ENCODE data around the gene CDC42BPB. TPM values are rescaled to one million over a fixed set of nuclear protein-coding genes. Genes with fewer than 3 reads are reported as not detected.

Gene CDC42BPB
- polyA plus RNA-seq, 1 donor (not counting 4 experiments of a cell fraction or from before 2014, with no cell fraction given) = 41.3 TPM

DNA sequence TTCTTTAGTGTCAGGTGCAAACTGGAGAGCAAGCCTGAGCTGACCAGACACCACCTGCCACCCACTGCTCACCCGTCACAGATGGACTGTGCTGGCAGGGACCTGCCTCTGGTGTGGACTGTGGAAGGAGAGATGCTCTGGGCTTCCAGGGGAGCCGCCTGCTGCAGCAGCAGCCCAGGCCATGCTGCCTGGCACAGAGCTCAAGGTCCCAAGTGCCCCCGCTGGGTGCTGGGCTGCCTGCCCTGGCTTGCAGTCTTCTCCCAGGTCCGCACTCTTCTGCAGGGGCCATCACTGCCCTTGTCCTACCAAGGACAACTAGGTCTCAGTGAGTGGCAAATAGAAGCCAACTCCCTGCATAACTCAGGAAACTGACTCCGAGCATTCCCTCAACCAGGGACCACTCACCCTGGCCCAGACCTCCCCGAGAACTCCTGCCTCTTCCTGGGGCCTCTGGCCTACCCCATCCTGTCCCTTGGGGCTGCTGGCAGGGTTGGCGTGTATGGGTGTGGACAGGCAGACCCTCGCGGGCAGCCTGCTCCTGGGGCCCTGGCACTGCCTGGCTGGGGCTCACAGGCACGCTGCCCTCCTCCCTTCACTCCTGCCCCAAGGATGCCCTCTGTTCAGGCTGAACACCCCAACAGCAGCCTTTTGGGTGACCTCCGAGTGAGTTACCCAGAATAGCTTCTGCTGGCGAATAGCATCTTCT, 125.6 kb downstream of the CDC42BPB start:
- no peak for FAIRE-seq

DNA sequence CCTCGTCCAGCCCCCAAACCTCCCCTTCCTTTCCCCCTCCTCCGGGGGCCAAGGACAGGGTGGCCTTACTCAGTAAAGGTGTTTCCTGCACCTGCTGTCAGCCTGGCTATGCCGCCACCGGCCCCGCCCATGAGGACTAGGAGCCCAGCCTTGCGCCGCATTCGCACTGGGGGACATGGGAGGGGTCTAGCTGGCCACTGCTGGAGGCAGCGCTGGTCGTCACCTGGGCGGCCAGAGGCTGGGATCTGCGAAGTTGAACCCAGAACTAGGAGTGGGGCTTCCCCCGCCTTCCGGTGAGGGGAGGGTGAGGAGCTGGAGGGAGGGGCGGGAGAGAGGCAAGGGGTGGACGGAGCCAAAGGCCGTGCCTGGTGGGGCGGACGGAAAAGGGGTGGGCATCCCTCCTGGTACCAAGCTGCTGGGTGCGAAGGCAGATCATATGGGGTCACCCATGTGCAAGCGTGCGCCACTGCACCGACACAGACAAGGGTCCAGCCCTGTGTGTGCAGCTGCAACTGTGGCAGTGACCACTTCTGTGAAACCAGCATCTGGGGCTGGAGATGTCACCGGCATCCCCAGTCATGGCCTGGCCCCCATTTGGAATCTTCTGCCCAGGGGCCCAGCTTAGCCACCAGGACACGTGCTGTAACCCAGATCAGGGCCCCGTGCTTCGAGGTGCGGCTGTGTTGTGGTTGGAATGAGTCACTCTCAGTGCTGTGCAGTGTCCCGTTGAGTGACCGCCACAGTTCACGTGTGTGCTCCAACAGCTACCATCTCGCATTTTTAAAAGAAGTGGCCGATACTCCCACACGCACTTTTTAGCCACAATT, 126.4 kb downstream of the CDC42BPB start:
- Histone ChIP-seq H3K9me1 (ENCODE audit: control insufficient read depth, extremely low read depth, insufficient read depth, low read length) (no peaks in the 10 kb centered on the region), H3K4me3 (ENCODE audit: control insufficient read depth in 2 of 3, extremely low read depth in 1 of 3, insufficient read depth in 2 of 3, low read depth in 1 of 3, low read length in 3 of 3) (no peak overlapping the region), H2AFZ (ENCODE audit: control insufficient read depth, low read length) (no peak overlapping the region), H3K9ac (ENCODE audit: control insufficient read depth, extremely low read depth, insufficient read depth, low read length) (no peak overlapping the region), H3K27ac (ENCODE audit: control insufficient read depth, insufficient read depth, low read length) (no peak overlapping the region), H3K79me2 (ENCODE audit: control insufficient read depth, insufficient read depth, low read length) (no peaks in the 10 kb centered on the region), H3K4me2 (ENCODE audit: control insufficient read depth, extremely low read depth, insufficient read depth, low read depth, low read length) (no peak overlapping the region), H3K9me3 (ENCODE audit: control insufficient read depth, low read depth, low read length) (no peaks in the 10 kb centered on the region), H4K20me1 (ENCODE audit: control insufficient read depth, extremely low read depth, insufficient read depth, low read length) (peaks cover 3% of the 10 kb centered on the region), H3K4me1 (ENCODE audit: control insufficient read depth, extremely low read depth, insufficient read depth, low read length) (peaks cover 19% of the 10 kb centered on the region), H3K27me3 (ENCODE audit: control insufficient read depth, extremely low read depth, insufficient read depth, low read length) (peaks cover 20% of the 10 kb centered on the region), H3K36me3 (ENCODE audit: control insufficient read depth in 2 of 2, extremely low read depth in 1 of 2, insufficient read depth in 2 of 2, low read length in 2 of 2) (peaks cover 4 to 6% of the 10 kb centered on the region in 2 experiments)
- dilution Hi-C loops (cut with MboI; ENCODE audit: extremely low pct_ligation_motif_present, low sequenced_read_pairs) = no loop called here
- FAIRE-seq (no peak), DNase-seq (ENCODE audit: low read depth, low spot score) (no peak)
- no peak for TF ChIP-seq EZH2 (IDR thresholded peaks at IDR 0.05; ENCODE audit: low read length)
- TF ChIP-seq, protein P1, sequence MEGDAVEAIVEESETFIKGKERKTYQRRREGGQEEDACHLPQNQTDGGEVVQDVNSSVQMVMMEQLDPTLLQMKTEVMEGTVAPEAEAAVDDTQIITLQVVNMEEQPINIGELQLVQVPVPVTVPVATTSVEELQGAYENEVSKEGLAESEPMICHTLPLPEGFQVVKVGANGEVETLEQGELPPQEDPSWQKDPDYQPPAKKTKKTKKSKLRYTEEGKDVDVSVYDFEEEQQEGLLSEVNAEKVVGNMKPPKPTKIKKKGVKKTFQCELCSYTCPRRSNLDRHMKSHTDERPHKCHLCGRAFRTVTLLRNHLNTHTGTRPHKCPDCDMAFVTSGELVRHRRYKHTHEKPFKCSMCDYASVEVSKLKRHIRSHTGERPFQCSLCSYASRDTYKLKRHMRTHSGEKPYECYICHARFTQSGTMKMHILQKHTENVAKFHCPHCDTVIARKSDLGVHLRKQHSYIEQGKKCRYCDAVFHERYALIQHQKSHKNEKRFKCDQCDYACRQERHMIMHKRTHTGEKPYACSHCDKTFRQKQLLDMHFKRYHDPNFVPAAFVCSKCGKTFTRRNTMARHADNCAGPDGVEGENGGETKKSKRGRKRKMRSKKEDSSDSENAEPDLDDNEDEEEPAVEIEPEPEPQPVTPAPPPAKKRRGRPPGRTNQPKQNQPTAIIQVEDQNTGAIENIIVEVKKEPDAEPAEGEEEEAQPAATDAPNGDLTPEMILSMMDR (optimal IDR thresholded peaks at IDR 0.05 in 1 of 3, IDR thresholded peaks at IDR 0.05 in 1 of 3, conservative IDR thresholded peaks at IDR 0.05 in 1 of 3; ENCODE audit: extremely low read depth in 1 of 3, insufficient read depth in 2 of 3, low read length in 3 of 3) = no peak

More for the DNA sequence above, 125.6 kb downstream of the CDC42BPB start:
- Histone ChIP-seq H3K9me3 (ENCODE audit: control insufficient read depth, low read depth, low read length) (no peaks in the 10 kb centered on the region), H3K4me1 (ENCODE audit: control insufficient read depth, extremely low read depth, insufficient read depth, low read length) (peaks cover 19% of the 10 kb centered on the region), H3K9ac (ENCODE audit: control insufficient read depth, extremely low read depth, insufficient read depth, low read length) (no peak overlapping the region), H3K27ac (ENCODE audit: control insufficient read depth, insufficient read depth, low read length) (no peak overlapping the region), H3K36me3 (ENCODE audit: control insufficient read depth in 2 of 2, extremely low read depth in 1 of 2, insufficient read depth in 2 of 2, low read length in 2 of 2) (peaks cover 4 to 9% of the 10 kb centered on the region in 2 experiments), H3K4me3 (ENCODE audit: control insufficient read depth in 2 of 3, extremely low read depth in 1 of 3, insufficient read depth in 2 of 3, low read depth in 1 of 3, low read length in 3 of 3) (no peak overlapping the region), H3K4me2 (ENCODE audit: control insufficient read depth, extremely low read depth, insufficient read depth, low read depth, low read length) (no peak overlapping the region), H3K9me1 (ENCODE audit: control insufficient read depth, extremely low read depth, insufficient read depth, low read length) (no peaks in the 10 kb centered on the region), H2AFZ (ENCODE audit: control insufficient read depth, low read length) (no peak overlapping the region), H3K27me3 (ENCODE audit: control insufficient read depth, extremely low read depth, insufficient read depth, low read length) (peaks cover 20% of the 10 kb centered on the region), H4K20me1 (ENCODE audit: control insufficient read depth, extremely low read depth, insufficient read depth, low read length) (peaks cover 3% of the 10 kb centered on the region), H3K79me2 (ENCODE audit: control insufficient read depth, insufficient read depth, low read length) (no peaks in the 10 kb centered on the region)
- dilution Hi-C loops (cut with MboI; ENCODE audit: extremely low pct_ligation_motif_present, low sequenced_read_pairs) = no loop called here
- DNase-seq (ENCODE audit: low read depth, low spot score) = no peak
- no peak for TF ChIP-seq EZH2 (IDR thresholded peaks at IDR 0.05; ENCODE audit: low read length)
- TF ChIP-seq, protein P1 (optimal IDR thresholded peaks at IDR 0.05 in 1 of 3, IDR thresholded peaks at IDR 0.05 in 1 of 3, conservative IDR thresholded peaks at IDR 0.05 in 1 of 3; ENCODE audit: extremely low read depth in 1 of 3, insufficient read depth in 2 of 3, low read length in 3 of 3) = no peak
